ENCODE measurements around the gene FGF5.
A peak's percentile ranks its signal among the peaks of the same experiment; 100 is the strongest.
"Not testable (repeated sequence)": the region's sequence is repeated elsewhere in the genome, so short reads cannot be mapped to it uniquely, and the experiment has no call there.

FGF5 gene

GRCh38 chr4:80266253-80266901 is at the start of gene FGF5:
TSS of gene FGF5 (plus strand) at chr4:80266664. CDS start at chr4:80266825, 161 bp downstream.
- DNase-seq (ENCODE audit: low spot score): peak; percentile 30

GRCh38 chr4:80219301-80220025 is 47.0 kb upstream of the FGF5 start:
- DNase-seq (ENCODE audit: low spot score): no peak

- DNase-seq (ENCODE audit: low spot score): no peak
These were observed 45.8 kb upstream of the FGF5 start for GRCh38 chr4:80220711-80221110.

GRCh38 chr4:80221161-80221560 is 45.3 kb upstream of the FGF5 start:
- DNase-seq (ENCODE audit: low spot score): no peak

- DNase-seq (ENCODE audit: low spot score): no peak
These were observed 40.9 kb upstream of the FGF5 start for GRCh38 chr4:80225595-80225994.

GRCh38 chr4:80226094-80226493 is 40.4 kb upstream of the FGF5 start:
- no peak for DNase-seq (ENCODE audit: low spot score)

GRCh38 chr4:80228460-80228859 is 38.0 kb upstream of the FGF5 start:
- DNase-seq (ENCODE audit: low spot score): no peak

GRCh38 chr4:80229128-80229527 is 37.3 kb upstream of the FGF5 start:
- no peak for DNase-seq (ENCODE audit: low spot score)

GRCh38 chr4:80229590-80229989 is 36.9 kb upstream of the FGF5 start:
- no peak for DNase-seq (ENCODE audit: low spot score)

- DNase-seq (ENCODE audit: low spot score): no peak
These were observed 35.3 kb upstream of the FGF5 start for GRCh38 chr4:80231180-80231579.

GRCh38 chr4:80232707-80233370 is 33.6 kb upstream of the FGF5 start:
- DNase-seq (ENCODE audit: low spot score): no peak

- no peak for DNase-seq (ENCODE audit: low spot score)
These were observed 33.1 kb upstream of the FGF5 start for GRCh38 chr4:80233390-80233789.

- DNase-seq (ENCODE audit: low spot score): no peak
These were observed 31.0 kb upstream of the FGF5 start for GRCh38 chr4:80235451-80235850.

- DNase-seq (ENCODE audit: low spot score): peak; percentile 93
These were observed 28.5 kb upstream of the FGF5 start for GRCh38 chr4:80237992-80238391.

- DNase-seq (ENCODE audit: low spot score): no peak
These were observed 26.8 kb upstream of the FGF5 start for GRCh38 chr4:80239480-80240150.

GRCh38 chr4:80240976-80241375 is 25.5 kb upstream of the FGF5 start:
- no peak for DNase-seq (ENCODE audit: low spot score)

- no peak for DNase-seq (ENCODE audit: low spot score)
These were observed 23.0 kb upstream of the FGF5 start for GRCh38 chr4:80243274-80244018.

GRCh38 chr4:80247484-80247883 is 19.0 kb upstream of the FGF5 start:
- not testable (repeated sequence) for DNase-seq (ENCODE audit: low spot score)

GRCh38 chr4:80249144-80249543 is 17.3 kb upstream of the FGF5 start:
- DNase-seq (ENCODE audit: low spot score): no peak

GRCh38 chr4:80252427-80252826 is 14.0 kb upstream of the FGF5 start:
- no peak for DNase-seq (ENCODE audit: low spot score)

- DNase-seq (ENCODE audit: low spot score): no peak
These were observed 13.5 kb upstream of the FGF5 start for GRCh38 chr4:80252953-80253352.

GRCh38 chr4:80253510-80253909 is 13.0 kb upstream of the FGF5 start:
- DNase-seq (ENCODE audit: low spot score): peak; percentile 56
